ENCODE results near the gene GADD45G. TPM values are rescaled to one million over a fixed set of nuclear protein-coding genes. Genes with fewer than 3 reads are reported as not detected.

The GADD45G gene
- polyA plus RNA-seq, 1 of the 3 experiments (the other 2 are of a cell fraction), result 1.3 TPM

DNA sequence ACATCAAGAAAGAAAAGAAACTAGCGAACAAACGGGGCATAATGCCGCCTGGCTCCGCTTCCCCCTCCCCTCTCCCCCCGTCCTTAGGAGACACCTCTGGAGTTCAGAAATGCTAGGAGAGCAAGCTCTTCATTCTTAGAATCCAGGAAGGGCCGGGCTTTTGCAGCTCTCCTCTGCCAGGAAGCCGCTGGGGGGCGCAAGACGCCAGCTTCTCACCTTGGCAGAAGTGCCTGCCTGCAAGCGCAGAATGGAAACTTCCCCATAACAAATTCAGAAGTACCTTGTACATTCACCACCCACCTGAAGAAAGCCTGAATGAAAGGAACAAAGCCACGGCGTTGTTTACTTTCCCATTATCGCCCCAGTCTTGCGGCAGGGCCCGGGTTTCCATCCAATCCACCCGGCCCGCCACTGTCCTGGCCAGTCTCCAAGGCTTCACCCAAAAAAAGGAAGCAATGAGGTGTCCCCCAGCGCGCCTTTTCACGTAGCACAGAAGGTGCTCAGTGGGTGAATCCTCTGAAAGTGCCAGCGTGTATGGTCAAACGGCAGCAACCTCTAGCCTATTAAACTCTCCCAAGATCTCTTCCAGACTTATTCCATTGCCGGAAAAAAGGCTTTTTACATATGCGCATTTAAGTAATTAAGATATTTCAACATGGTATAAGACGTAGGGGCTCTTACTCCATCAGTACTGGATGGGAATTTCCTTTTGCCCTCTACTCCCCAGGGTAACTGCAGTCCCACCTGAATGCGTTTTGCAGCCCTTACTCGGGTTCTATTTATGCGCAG, 1.6 kb upstream of the GADD45G start:
- Histone ChIP-seq H3F3A (replicated peaks; ENCODE audit: insufficient read depth) (peaks cover 27% of the 10 kb centered on the region), H3K9me3 (no peaks in the 10 kb centered on the region), H3K9me2 (no peaks in the 10 kb centered on the region), H3K4me2 (peak overlapping the region; percentile 91), H3K27ac (ENCODE audit: low read depth in 2 of 2, low read length in 1 of 2) (peak overlapping the region in 1 of 2 experiments; percentile 93; a peak in 2 of 4 replicates), H3K4me1 (ENCODE audit: control insufficient read depth in 1 of 2, insufficient read depth in 2 of 2, low read depth in 1 of 2, low read length in 1 of 2) (peaks cover 24 to 40% of the 10 kb centered on the region in 2 experiments), H3K9ac (no peak overlapping the region), H3K36me3 (replicated peaks in 1 of 2; ENCODE audit: control insufficient read depth in 1 of 2, insufficient read depth in 2 of 2, low read length in 1 of 2) (no peaks in the 10 kb centered on the region), H4K20me1 (ENCODE audit: insufficient read depth) (no peaks in the 10 kb centered on the region), H3K27me3 (ENCODE audit: insufficient read depth) (peaks cover 21% of the 10 kb centered on the region; the same call in 1 of the 2 replicates), H3K79me2 (ENCODE audit: insufficient read depth) (no peaks in the 10 kb centered on the region), H3K4me3 (ENCODE audit: low read depth in 2 of 2, low read length in 1 of 2) (peak overlapping the region; percentile 47 to 61), H2AFZ (ENCODE audit: low read depth) (no peak overlapping the region; the same call in 1 of the 2 replicates)
- DNase-seq, result peak; percentile 70
- CTCF ChIA-PET, result interaction anchor here (0.6 to 17.1 kb wide), 150 partner anchors 8 to 1269 kb away, joined by 3 to 604 read pairs (median 4); partner anchors contain the start of gene SECISBP2
- POLR2A ChIA-PET, result interaction anchor here (0.6 to 8.4 kb wide), 11 partner anchors 59 to 499 kb away, joined by 3 to 134 read pairs (median 6); no protein-coding TSS in a partner anchor
- 1% methylated on average over 26 of the region's 28 CpGs for WGBS (ENCODE audit: low lambda C conversion rate)
- peak; percentile 89 for TF ChIP-seq SMC3 (IDR thresholded peaks at IDR 0.05; ENCODE audit: low read depth, low read length)
- TF ChIP-seq, protein P1, sequence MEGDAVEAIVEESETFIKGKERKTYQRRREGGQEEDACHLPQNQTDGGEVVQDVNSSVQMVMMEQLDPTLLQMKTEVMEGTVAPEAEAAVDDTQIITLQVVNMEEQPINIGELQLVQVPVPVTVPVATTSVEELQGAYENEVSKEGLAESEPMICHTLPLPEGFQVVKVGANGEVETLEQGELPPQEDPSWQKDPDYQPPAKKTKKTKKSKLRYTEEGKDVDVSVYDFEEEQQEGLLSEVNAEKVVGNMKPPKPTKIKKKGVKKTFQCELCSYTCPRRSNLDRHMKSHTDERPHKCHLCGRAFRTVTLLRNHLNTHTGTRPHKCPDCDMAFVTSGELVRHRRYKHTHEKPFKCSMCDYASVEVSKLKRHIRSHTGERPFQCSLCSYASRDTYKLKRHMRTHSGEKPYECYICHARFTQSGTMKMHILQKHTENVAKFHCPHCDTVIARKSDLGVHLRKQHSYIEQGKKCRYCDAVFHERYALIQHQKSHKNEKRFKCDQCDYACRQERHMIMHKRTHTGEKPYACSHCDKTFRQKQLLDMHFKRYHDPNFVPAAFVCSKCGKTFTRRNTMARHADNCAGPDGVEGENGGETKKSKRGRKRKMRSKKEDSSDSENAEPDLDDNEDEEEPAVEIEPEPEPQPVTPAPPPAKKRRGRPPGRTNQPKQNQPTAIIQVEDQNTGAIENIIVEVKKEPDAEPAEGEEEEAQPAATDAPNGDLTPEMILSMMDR (IDR thresholded peaks at IDR 0.05), result peak; percentile 92
- no peak for TF ChIP-seq POLR2AphosphoS5 (IDR thresholded peaks at IDR 0.05; ENCODE audit: low read depth, low read length)
- TF ChIP-seq RCOR1 (IDR thresholded peaks at IDR 0.05; ENCODE audit: low read length), result no peak; the same call in 1 of the 2 replicates
- no peak for TF ChIP-seq MEF2A (IDR thresholded peaks at IDR 0.05; ENCODE audit: borderline replicate concordance, low read depth)
- TF ChIP-seq, protein P2, sequence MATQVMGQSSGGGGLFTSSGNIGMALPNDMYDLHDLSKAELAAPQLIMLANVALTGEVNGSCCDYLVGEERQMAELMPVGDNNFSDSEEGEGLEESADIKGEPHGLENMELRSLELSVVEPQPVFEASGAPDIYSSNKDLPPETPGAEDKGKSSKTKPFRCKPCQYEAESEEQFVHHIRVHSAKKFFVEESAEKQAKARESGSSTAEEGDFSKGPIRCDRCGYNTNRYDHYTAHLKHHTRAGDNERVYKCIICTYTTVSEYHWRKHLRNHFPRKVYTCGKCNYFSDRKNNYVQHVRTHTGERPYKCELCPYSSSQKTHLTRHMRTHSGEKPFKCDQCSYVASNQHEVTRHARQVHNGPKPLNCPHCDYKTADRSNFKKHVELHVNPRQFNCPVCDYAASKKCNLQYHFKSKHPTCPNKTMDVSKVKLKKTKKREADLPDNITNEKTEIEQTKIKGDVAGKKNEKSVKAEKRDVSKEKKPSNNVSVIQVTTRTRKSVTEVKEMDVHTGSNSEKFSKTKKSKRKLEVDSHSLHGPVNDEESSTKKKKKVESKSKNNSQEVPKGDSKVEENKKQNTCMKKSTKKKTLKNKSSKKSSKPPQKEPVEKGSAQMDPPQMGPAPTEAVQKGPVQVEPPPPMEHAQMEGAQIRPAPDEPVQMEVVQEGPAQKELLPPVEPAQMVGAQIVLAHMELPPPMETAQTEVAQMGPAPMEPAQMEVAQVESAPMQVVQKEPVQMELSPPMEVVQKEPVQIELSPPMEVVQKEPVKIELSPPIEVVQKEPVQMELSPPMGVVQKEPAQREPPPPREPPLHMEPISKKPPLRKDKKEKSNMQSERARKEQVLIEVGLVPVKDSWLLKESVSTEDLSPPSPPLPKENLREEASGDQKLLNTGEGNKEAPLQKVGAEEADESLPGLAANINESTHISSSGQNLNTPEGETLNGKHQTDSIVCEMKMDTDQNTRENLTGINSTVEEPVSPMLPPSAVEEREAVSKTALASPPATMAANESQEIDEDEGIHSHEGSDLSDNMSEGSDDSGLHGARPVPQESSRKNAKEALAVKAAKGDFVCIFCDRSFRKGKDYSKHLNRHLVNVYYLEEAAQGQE (IDR thresholded peaks at IDR 0.05; ENCODE audit: low read depth, low read length), result no peak
- TF ChIP-seq, protein P3, sequence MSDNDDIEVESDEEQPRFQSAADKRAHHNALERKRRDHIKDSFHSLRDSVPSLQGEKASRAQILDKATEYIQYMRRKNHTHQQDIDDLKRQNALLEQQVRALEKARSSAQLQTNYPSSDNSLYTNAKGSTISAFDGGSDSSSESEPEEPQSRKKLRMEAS (IDR thresholded peaks at IDR 0.05; ENCODE audit: low read depth), result no peak
- no peak for TF ChIP-seq FOXM1 (IDR thresholded peaks at IDR 0.05; ENCODE audit: low read depth)
- TF ChIP-seq, protein P4, sequence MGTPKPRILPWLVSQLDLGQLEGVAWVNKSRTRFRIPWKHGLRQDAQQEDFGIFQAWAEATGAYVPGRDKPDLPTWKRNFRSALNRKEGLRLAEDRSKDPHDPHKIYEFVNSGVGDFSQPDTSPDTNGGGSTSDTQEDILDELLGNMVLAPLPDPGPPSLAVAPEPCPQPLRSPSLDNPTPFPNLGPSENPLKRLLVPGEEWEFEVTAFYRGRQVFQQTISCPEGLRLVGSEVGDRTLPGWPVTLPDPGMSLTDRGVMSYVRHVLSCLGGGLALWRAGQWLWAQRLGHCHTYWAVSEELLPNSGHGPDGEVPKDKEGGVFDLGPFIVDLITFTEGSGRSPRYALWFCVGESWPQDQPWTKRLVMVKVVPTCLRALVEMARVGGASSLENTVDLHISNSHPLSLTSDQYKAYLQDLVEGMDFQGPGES (IDR thresholded peaks at IDR 0.05; ENCODE audit: low read depth, low read length), result no peak
- TF ChIP-seq, protein P5, sequence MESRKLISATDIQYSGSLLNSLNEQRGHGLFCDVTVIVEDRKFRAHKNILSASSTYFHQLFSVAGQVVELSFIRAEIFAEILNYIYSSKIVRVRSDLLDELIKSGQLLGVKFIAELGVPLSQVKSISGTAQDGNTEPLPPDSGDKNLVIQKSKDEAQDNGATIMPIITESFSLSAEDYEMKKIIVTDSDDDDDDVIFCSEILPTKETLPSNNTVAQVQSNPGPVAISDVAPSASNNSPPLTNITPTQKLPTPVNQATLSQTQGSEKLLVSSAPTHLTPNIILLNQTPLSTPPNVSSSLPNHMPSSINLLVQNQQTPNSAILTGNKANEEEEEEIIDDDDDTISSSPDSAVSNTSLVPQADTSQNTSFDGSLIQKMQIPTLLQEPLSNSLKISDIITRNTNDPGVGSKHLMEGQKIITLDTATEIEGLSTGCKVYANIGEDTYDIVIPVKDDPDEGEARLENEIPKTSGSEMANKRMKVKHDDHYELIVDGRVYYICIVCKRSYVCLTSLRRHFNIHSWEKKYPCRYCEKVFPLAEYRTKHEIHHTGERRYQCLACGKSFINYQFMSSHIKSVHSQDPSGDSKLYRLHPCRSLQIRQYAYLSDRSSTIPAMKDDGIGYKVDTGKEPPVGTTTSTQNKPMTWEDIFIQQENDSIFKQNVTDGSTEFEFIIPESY (IDR thresholded peaks at IDR 0.05; ENCODE audit: borderline replicate concordance, low read depth), result no peak
- no peak for TF ChIP-seq ELF1 (IDR thresholded peaks at IDR 0.05)
- TF ChIP-seq CHD2 (IDR thresholded peaks at IDR 0.05; ENCODE audit: low read length, partially characterized antibody), result no peak
- TF ChIP-seq JUND (IDR thresholded peaks at IDR 0.05), result no peak
- no peak for TF ChIP-seq MXI1 (IDR thresholded peaks at IDR 0.05; ENCODE audit: low read depth, low read length)
- no peak for TF ChIP-seq FOXJ3 (CRISPR knock-in tag; IDR thresholded peaks at IDR 0.05)
- peak; percentile 98 for TF ChIP-seq RAD21 (IDR thresholded peaks at IDR 0.05; ENCODE audit: low read length)
- TF ChIP-seq YY1 (IDR thresholded peaks at IDR 0.05; ENCODE audit: low read depth), result no peak
- TF ChIP-seq RXRA (IDR thresholded peaks at IDR 0.05; ENCODE audit: borderline replicate concordance, low read depth), result no peak
- no peak for TF ChIP-seq TCF12 (IDR thresholded peaks at IDR 0.05)
- TF ChIP-seq TAF1 (IDR thresholded peaks at IDR 0.05; ENCODE audit: borderline replicate concordance, low read depth, low read length), result no peak
- 0 out of 2 replicates have a peak, but pooled peaks have one; percentile 13 for TF ChIP-seq RFX5 (IDR thresholded peaks at IDR 0.05; ENCODE audit: low read length)
- TF ChIP-seq SIN3A (IDR thresholded peaks at IDR 0.05; ENCODE audit: borderline replicate concordance, low read depth, low read length), result no peak
- no peak for TF ChIP-seq GABPA (IDR thresholded peaks at IDR 0.05; ENCODE audit: low read depth)
- TF ChIP-seq TEAD4 (IDR thresholded peaks at IDR 0.05; ENCODE audit: borderline replicate concordance, insufficient read depth), result no peak
- TF ChIP-seq EP300 (IDR thresholded peaks at IDR 0.05; ENCODE audit: borderline replicate concordance in 1 of 2, low read depth in 1 of 2, low read length in 1 of 2), result no peak
